Mesenchymal stem cell (in vitro differentiated cells and primary cell): ENCODE data around the gene SLC39A12.

Experiments
- DNase-seq: peaks from one replicate; pipeline ENCODE4 v3.0.0-alpha.2; 2013
- H2AFZ ChIP-seq: one replicate; pipeline ENCODE4 v1.6.1; 2013; ENCODE audit warnings: low read depth, mild to moderate bottlenecking, control low read depth, inconsistent platforms, low read length, moderate library complexity
- H2AK5ac ChIP-seq: 2 replicates; pipeline ENCODE4 v1.6.1; 2013; ENCODE audit warnings: low read length, moderate library complexity, mild to moderate bottlenecking, inconsistent platforms; ENCODE audit not compliant: severe bottlenecking
- H2BK120ac ChIP-seq: one replicate; pipeline ENCODE4 v1.6.1; 2013; ENCODE audit warnings: low read depth, mild to moderate bottlenecking, inconsistent platforms, low read length, moderate library complexity
- H2BK12ac ChIP-seq, 2 experiments: one replicate each; pipeline ENCODE4 v1.6.1; 2013; ENCODE audit warnings: inconsistent platforms in 2 of 2, low read length in 2 of 2, mild to moderate bottlenecking in 2 of 2, moderate library complexity in 2 of 2, control low read depth in 1 of 2
- H2BK15ac ChIP-seq: one replicate; pipeline ENCODE4 v1.6.1; 2013; ENCODE audit warnings: mild to moderate bottlenecking, low read depth, inconsistent platforms; ENCODE audit not compliant: poor library complexity, severe bottlenecking
- H2BK5ac ChIP-seq: 2 replicates; pipeline ENCODE4 v1.6.1; 2013; ENCODE audit warnings: low read depth, mild to moderate bottlenecking, low read length, control low read depth, inconsistent platforms; ENCODE audit not compliant: poor library complexity, severe bottlenecking
- H3K14ac ChIP-seq, 2 experiments: one replicate each; pipeline ENCODE4 v1.6.1; 2013; ENCODE audit warnings: inconsistent platforms in 2 of 2, low read length in 2 of 2, control low read depth in 1 of 2, mild to moderate bottlenecking in 1 of 2, moderate library complexity in 1 of 2
- H3K18ac ChIP-seq, 2 experiments: one replicate each; pipeline ENCODE4 v1.6.1; 2013; ENCODE audit warnings: inconsistent platforms in 2 of 2, low read length in 2 of 2, control low read depth in 1 of 2, low read depth in 1 of 2, mild to moderate bottlenecking in 1 of 2
- H3K23ac ChIP-seq, 2 experiments: one replicate each; pipeline ENCODE4 v1.6.1; 2013; ENCODE audit warnings: inconsistent platforms in 2 of 2, low read length in 2 of 2, mild to moderate bottlenecking in 2 of 2, moderate library complexity in 2 of 2, control low read depth in 1 of 2
- H3K27ac ChIP-seq: 2 replicates; pipeline ENCODE4 v1.5.1; 2013; ENCODE audit warnings: mild to moderate bottlenecking, moderate library complexity, low read length, control low read depth, inconsistent platforms; ENCODE audit not compliant: poor library complexity, severe bottlenecking
- H3K27me3 ChIP-seq, 2 experiments: 2 replicates each; pipeline versions ENCODE4 v1.6.1 to v1.7.0; 2013; ENCODE audit warnings: low read length in 2 of 2, mild to moderate bottlenecking in 2 of 2, moderate library complexity in 2 of 2, control low read depth in 1 of 2, inconsistent platforms in 1 of 2; ENCODE audit not compliant: control insufficient read depth in 1 of 2, insufficient read depth in 1 of 2
- H3K36me3 ChIP-seq, 2 experiments: 2 replicates each; pipeline versions ENCODE4 v1.6.1 to v1.7.0; 2013; ENCODE audit warnings: low read length in 2 of 2, control low read depth in 1 of 2, inconsistent platforms in 1 of 2, low read depth in 1 of 2, mild to moderate bottlenecking in 1 of 2; ENCODE audit not compliant: insufficient read depth in 2 of 2, control insufficient read depth in 1 of 2
- H3K4ac ChIP-seq, 2 experiments: one replicate each; pipeline ENCODE4 v1.6.1; 2013; ENCODE audit warnings: inconsistent platforms in 2 of 2, low read length in 2 of 2, mild to moderate bottlenecking in 2 of 2, moderate library complexity in 2 of 2, control low read depth in 1 of 2, low read depth in 1 of 2
- H3K4me1 ChIP-seq: 2 replicates; pipeline ENCODE4 v1.6.1; 2013; ENCODE audit warnings: low read depth, low read length, control low read depth; ENCODE audit not compliant: control insufficient read depth, insufficient read depth
- H3K4me2 ChIP-seq: 2 replicates; pipeline ENCODE4 v1.6.1; 2013; ENCODE audit warnings: low read length, mild to moderate bottlenecking, inconsistent platforms; ENCODE audit not compliant: poor library complexity, severe bottlenecking
- H3K4me3 ChIP-seq, 2 experiments: 2 replicates each; pipeline versions ENCODE4 v1.5.1 to v1.7.0; 2013; ENCODE audit warnings: low read length in 2 of 2, mild to moderate bottlenecking in 2 of 2, control low read depth in 1 of 2, low read depth in 1 of 2; ENCODE audit not compliant: insufficient read depth in 1 of 2
- H3K79me1 ChIP-seq: replicated peaks from 2 replicates; pipeline ENCODE4 v1.6.1; 2013; ENCODE audit warnings: mild to moderate bottlenecking, control low read depth, low read length, inconsistent platforms; ENCODE audit not compliant: poor library complexity, severe bottlenecking
- H3K9ac ChIP-seq: 2 replicates; pipeline ENCODE4 v1.7.0; 2013; ENCODE audit warnings: mild to moderate bottlenecking, low read length, moderate library complexity
- H3K9me3 ChIP-seq: 2 replicates; pipeline ENCODE4 v1.7.0; 2013; ENCODE audit warnings: mild to moderate bottlenecking, low read length; ENCODE audit not compliant: control insufficient read depth
- H4K8ac ChIP-seq: one replicate; pipeline ENCODE4 v1.6.1; 2013; ENCODE audit warnings: inconsistent platforms, mild to moderate bottlenecking, low read length, moderate library complexity
- H4K91ac ChIP-seq: one replicate; pipeline ENCODE4 v1.6.1; 2013; ENCODE audit warnings: mild to moderate bottlenecking, low read length, inconsistent platforms
- WGBS: methylation state at CpG from one replicate; pipeline ENCODE4 v1.1.7; 2013; ENCODE audit warnings: mixed read lengths; 5-methylcytosine and 5-hydroxymethylcytosine counted together

The SLC39A12 gene

DNA sequence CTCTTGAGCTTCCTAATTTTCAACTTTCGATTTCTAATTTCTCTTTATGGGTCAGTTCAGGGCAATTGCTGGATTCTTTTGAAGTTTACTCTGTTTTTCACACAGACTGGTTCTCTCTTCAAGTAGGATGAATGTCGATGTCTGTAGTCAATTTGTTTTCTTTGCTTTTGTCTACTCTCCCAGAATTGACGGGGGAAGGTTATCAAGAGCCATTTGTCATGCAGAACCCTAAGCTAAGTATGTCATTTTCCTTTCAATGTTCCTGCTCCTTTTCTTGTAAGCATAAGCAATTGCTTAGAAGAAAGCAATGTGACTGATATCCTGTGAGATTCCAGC is 53.7 kb downstream of the SLC39A12 start:
- Histone ChIP-seq H4K91ac (no peak overlapping the region), H3K9me3 (no peaks in the 10 kb centered on the region), H3K4me3 (peak overlapping the region in 1 of 2 experiments; percentile 63), H3K4me2 (peak overlapping the region; percentile 38), H2AFZ (no peak overlapping the region), H2AK5ac (no peak overlapping the region), H3K79me1 (no peaks in the 10 kb centered on the region), H3K4me1 (no peaks in the 10 kb centered on the region), H2BK12ac (no peak overlapping the region), H3K36me3 (no peaks in the 10 kb centered on the region), H2BK15ac (no peak overlapping the region), H3K23ac (no peak overlapping the region), H3K9ac (peak overlapping the region; percentile 71), H3K27me3 (no peaks in the 10 kb centered on the region), H2BK120ac (no peak overlapping the region), H3K4ac (no peak overlapping the region), H2BK5ac (no peak overlapping the region), H4K8ac (no peak overlapping the region), H3K27ac (peak overlapping the region; percentile 40), H3K18ac (no peak overlapping the region), H3K14ac (no peak overlapping the region)
- no peak for DNase-seq
- WGBS: 6% methylated on average over 2 of the region's 3 CpGs

DNA sequence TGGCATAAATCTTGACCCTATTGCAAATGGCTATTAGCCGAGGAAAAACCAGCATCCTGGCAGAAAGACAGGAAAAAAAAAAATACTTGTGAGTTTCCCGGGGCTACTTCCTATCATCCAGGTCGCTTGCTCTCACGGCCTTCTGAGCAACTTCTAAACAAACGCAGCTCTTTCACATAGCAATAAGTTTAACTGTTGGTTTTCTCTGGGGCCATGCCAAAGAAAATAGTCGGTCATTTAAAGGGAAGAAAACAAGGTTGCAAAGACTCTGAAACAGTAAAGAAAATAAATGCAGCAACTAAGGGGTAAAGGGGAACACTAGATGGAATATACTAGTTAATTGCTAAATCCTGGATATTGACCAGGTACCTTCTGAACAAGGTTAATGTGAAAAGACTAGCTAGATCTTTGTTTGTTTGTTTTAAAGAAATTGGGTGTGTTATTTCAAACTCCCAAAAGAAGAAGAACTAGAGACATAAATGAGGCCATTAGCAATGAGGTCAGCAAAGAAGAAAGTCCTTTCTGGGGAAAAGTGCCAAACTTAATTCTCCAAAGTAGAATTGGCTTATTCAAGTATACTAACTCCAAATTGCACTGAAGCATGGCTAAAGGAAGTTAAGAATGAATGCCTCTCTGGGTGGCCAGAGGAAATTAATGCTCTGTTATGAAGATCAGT is 54.2 kb downstream of the SLC39A12 start:
- H3K4me1 ChIP-seq: no peaks in the 10 kb centered on the region
- no peaks in the 10 kb centered on the region for H3K36me3 ChIP-seq
- DNase-seq: peak; percentile 86
- H2BK5ac ChIP-seq: no peak overlapping the region
- H3K9ac ChIP-seq: peak overlapping the region; percentile 71
- H3K27me3 ChIP-seq: no peaks in the 10 kb centered on the region
- no peak overlapping the region for H2BK120ac ChIP-seq
- H2BK15ac ChIP-seq: no peak overlapping the region
- H2BK12ac ChIP-seq: peak overlapping the region; percentile 17 to 72
- no peak overlapping the region for H3K14ac ChIP-seq
- no peak overlapping the region for H4K8ac ChIP-seq
- no peak overlapping the region for H3K4ac ChIP-seq
- peak overlapping the region; percentile 40 for H3K27ac ChIP-seq
- no peak overlapping the region for H2AFZ ChIP-seq
- peak overlapping the region in 1 of 2 experiments; percentile 63 for H3K4me3 ChIP-seq
- H3K18ac ChIP-seq: peak overlapping the region in 1 of 2 experiments; percentile 77
- WGBS: 2% methylated on average over 5 of the region's 6 CpGs
- no peaks in the 10 kb centered on the region for H3K9me3 ChIP-seq
- peak overlapping the region; percentile 38 for H3K4me2 ChIP-seq
- H3K23ac ChIP-seq: no peak overlapping the region
- H3K79me1 ChIP-seq: no peaks in the 10 kb centered on the region
- H2AK5ac ChIP-seq: no peak overlapping the region
- H4K91ac ChIP-seq: no peak overlapping the region

DNA sequence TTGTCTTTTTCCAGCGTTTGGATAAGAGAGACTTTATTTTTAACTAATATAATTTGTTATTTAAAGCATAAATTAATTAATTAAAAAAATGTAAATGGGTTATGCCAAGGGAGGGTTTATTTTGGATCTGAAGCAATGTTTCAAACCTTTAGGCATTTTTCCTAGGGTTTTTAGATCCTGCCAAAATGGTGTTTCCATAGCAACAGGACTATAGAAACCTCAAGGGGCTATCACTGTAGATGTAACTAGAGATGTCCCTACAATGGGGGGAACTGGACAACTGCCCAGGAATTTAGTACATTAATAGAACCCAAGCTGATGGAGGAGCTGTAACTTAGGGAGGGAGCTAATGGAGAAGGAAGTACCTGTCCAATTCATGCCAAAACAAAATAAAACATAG is 57.3 kb downstream of the SLC39A12 start:
- Histone ChIP-seq H3K18ac (no peak overlapping the region), H3K36me3 (no peaks in the 10 kb centered on the region), H3K27ac (no peak overlapping the region), H3K27me3 (no peaks in the 10 kb centered on the region), H4K8ac (no peak overlapping the region), H3K4me2 (no peak overlapping the region), H2BK120ac (no peak overlapping the region), H3K14ac (no peak overlapping the region), H3K79me1 (no peaks in the 10 kb centered on the region), H2BK12ac (no peak overlapping the region), H3K4ac (no peak overlapping the region), H3K4me3 (no peak overlapping the region), H2BK5ac (no peak overlapping the region), H3K23ac (no peak overlapping the region), H4K91ac (no peak overlapping the region), H3K9me3 (no peaks in the 10 kb centered on the region), H2BK15ac (no peak overlapping the region), H3K4me1 (no peaks in the 10 kb centered on the region), H3K9ac (no peak overlapping the region), H2AFZ (no peak overlapping the region), H2AK5ac (no peak overlapping the region)
- no CpG with 5 or more reads among the region's 1 CpG for WGBS
- no peak for DNase-seq

DNA sequence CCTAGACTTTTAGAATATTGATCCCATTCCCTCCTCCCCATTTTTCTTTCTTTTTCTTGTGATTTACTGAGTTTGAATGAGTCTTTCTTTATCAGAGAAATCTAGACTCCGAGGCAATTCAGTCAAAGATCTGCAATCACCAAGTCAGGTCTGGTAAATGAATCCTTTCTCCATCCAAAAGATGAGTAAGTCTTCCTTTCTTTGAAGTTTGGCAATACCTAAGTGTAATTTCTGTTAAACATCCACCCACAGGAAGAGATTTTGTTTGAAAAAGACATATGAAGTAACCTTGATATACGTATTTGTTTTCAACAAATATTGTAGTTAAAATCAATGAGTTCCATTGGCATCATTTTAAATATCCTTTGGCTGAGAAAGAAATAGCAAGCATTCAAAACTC is 58.3 kb downstream of the SLC39A12 start:
- Histone ChIP-seq H3K23ac (no peak overlapping the region), H2AK5ac (no peak overlapping the region), H3K18ac (no peak overlapping the region), H2BK12ac (no peak overlapping the region), H3K4me2 (no peak overlapping the region), H3K4me1 (no peaks in the 10 kb centered on the region), H3K4ac (no peak overlapping the region), H2BK120ac (no peak overlapping the region), H2BK15ac (no peak overlapping the region), H3K4me3 (peak overlapping the region in 1 of 2 experiments; percentile 0), H3K27me3 (no peaks in the 10 kb centered on the region), H3K14ac (no peak overlapping the region), H3K79me1 (no peaks in the 10 kb centered on the region), H2BK5ac (no peak overlapping the region), H4K91ac (no peak overlapping the region), H3K36me3 (no peaks in the 10 kb centered on the region), H4K8ac (no peak overlapping the region), H3K9ac (peak overlapping the region; percentile 62), H3K27ac (no peak overlapping the region), H2AFZ (no peak overlapping the region), H3K9me3 (no peaks in the 10 kb centered on the region)
- no peak for DNase-seq
- WGBS: no CpG with 5 or more reads among the region's 2 CpGs
